NB4 (cell line): ENCODE measurements around the gene IRF2BP2.
A peak's percentile ranks its signal among the peaks of the same experiment; 100 is the strongest.

Experiments
- DNase-seq: peaks from one replicate; pipeline ENCODE4 v3.0.0; 2010; ENCODE audit warnings: low read depth
- H3K4me3 ChIP-seq: one replicate; pipeline ENCODE4 v1.5.1; 2011; ENCODE audit warnings: mild to moderate bottlenecking, low read depth, low read length, moderate library complexity
- CTCF ChIP-seq: IDR thresholded peaks from one replicate; pipeline ENCODE4 v1.5.1; 2012; ENCODE audit warnings: low read depth, low read length
- MAX ChIP-seq: IDR thresholded peaks from 2 replicates; pipeline ENCODE4 v1.6.1; 2011; ENCODE audit warnings: low read depth, low read length
- MYC ChIP-seq: IDR thresholded peaks from 2 replicates; pipeline ENCODE4 v1.6.1; 2011; ENCODE audit warnings: low read depth, low read length
- POLR2A ChIP-seq: IDR thresholded peaks from 2 replicates; pipeline ENCODE4 v1.6.1; 2011; ENCODE audit warnings: mild to moderate bottlenecking; ENCODE audit not compliant: insufficient read length; ENCODE audit errors: extremely low read depth

Gene IRF2BP2

GRCh38 chr1:234609691-234610042, 311 bp downstream of the IRF2BP2 start:
- DNase-seq, result no peak
- TF ChIP-seq MAX, result no peak
- TF ChIP-seq CTCF, result no peak
- no peak for TF ChIP-seq MYC
- no peak overlapping the region for H3K4me3 ChIP-seq

GRCh38 chr1:234608911-234609690, 877 bp downstream of the IRF2BP2 start:
- H3K4me3 ChIP-seq, result peak overlapping the region; percentile 95
- TF ChIP-seq MAX (no peak), MYC (peak; percentile 22; the same call in 1 of the 2 replicates), POLR2A (peak; percentile 41), CTCF (no peak)
- peak; percentile 77 for DNase-seq

GRCh38 chr1:234608025-234608910, 1.7 kb downstream of the IRF2BP2 start:
- peak; percentile 92 for DNase-seq
- peak overlapping the region; percentile 95 for H3K4me3 ChIP-seq
- peak; percentile 97 for TF ChIP-seq MYC
- peak; percentile 96 for TF ChIP-seq MAX
- TF ChIP-seq CTCF, result no peak
- peak; percentile 46 for TF ChIP-seq POLR2A

GRCh38 chr1:234607109-234608024, 2.6 kb downstream of the IRF2BP2 start:
- DNase-seq, result peak; percentile 84
- TF ChIP-seq POLR2A, result peak; percentile 30
- no peak for TF ChIP-seq MAX
- H3K4me3 ChIP-seq, result peak overlapping the region; percentile 95

GRCh38 chr1:234606784-234607108, 3.2 kb downstream of the IRF2BP2 start:
- no peak for TF ChIP-seq POLR2A
- no peak for TF ChIP-seq CTCF
- H3K4me3 ChIP-seq, result peak overlapping the region; percentile 95
- DNase-seq, result no peak
